ENCODE data around the gene UBE3C.

- TF ChIP-seq POLR2AphosphoS5 (IDR thresholded peaks at IDR 0.05; ENCODE audit: insufficient read depth, low read depth, low read length) (no peak), CTCF (IDR thresholded peaks at IDR 0.05; ENCODE audit: extremely low read depth in 1 of 2, insufficient read depth in 1 of 2, low read depth in 1 of 2, low read length in 2 of 2) (no peak), MAX (IDR thresholded peaks at IDR 0.05; ENCODE audit: insufficient read depth, insufficient read length) (no peak), POLR2A (IDR thresholded peaks at IDR 0.05; ENCODE audit: low read depth, low read length) (no peak), EZH2 (IDR thresholded peaks at IDR 0.05; ENCODE audit: borderline replicate concordance, low read depth, low read length, severe bottlenecking) (no peak), JUN (IDR thresholded peaks at IDR 0.05; ENCODE audit: borderline replicate concordance, insufficient read depth, insufficient read length, low read depth) (no peak), FOS (IDR thresholded peaks at IDR 0.05; ENCODE audit: borderline replicate concordance, insufficient read depth, low read length) (no peak), MYC (IDR thresholded peaks at IDR 0.05; ENCODE audit: low read depth, low read length) (no peak), GATA2 (IDR thresholded peaks at IDR 0.05; ENCODE audit: insufficient read depth, insufficient read length, low read depth, low read length) (no peak)
Measured at GRCh38 chr7:157281221-157281998, 142.7 kb downstream of the UBE3C start.

Data from endothelial cell of umbilical vein (primary cell).